ENCODE data around the gene IFNW1. TPM values are rescaled to one million over a fixed set of nuclear protein-coding genes. Genes with fewer than 3 reads are reported as not detected.

The IFNW1 gene
- total and polyA plus RNA-seq, 2 of the 13 experiments (the other 11 are each of a cell fraction or from before 2014, with no cell fraction given): not detected

DNA sequence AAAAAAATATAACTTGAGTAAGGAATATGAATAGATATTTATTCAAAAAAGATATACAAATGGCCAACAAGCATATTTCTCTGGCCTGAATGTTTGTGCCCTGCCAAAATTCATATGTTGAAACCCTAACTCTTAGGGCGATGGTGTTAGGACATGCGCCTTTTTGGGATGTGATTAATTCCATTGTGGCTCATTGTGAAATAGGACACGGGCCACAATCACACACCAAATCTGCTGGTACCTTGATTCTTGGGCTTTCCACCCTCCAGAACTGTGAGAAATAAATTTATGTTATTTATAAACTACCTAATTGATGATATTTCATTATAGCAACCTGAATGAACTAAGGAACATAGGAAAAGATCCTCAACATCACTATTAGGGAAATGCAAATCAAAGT lies 30.5 kb upstream of the IFNW1 start:
- TF ChIP-seq NPAS2 (CRISPR knock-in tag; IDR thresholded peaks at IDR 0.05; ENCODE audit: borderline replicate concordance): no peak
- TF ChIP-seq PCBP1 (IDR thresholded peaks at IDR 0.05; ENCODE audit: borderline replicate concordance, low read depth, low read length): no peak
- no peak for TF ChIP-seq ZNF556 (CRISPR knock-in tag; IDR thresholded peaks at IDR 0.05; ENCODE audit: borderline replicate concordance)
- TF ChIP-seq JARID2 (CRISPR knock-in tag; IDR thresholded peaks at IDR 0.05; ENCODE audit: insufficient replicate concordance): no peak
- TF ChIP-seq STAG1 (CRISPR knock-in tag; IDR thresholded peaks at IDR 0.05): no peak
- TF ChIP-seq ZBTB3 (CRISPR knock-in tag; IDR thresholded peaks at IDR 0.05; ENCODE audit: borderline replicate concordance, low read depth): no peak
- TF ChIP-seq CBFB (CRISPR knock-in tag; IDR thresholded peaks at IDR 0.05): no peak
- no peak for TF ChIP-seq HNRNPK (IDR thresholded peaks at IDR 0.05; ENCODE audit: low read depth, low read length, poor library complexity, severe bottlenecking)
- no peak for TF ChIP-seq NCOR1 (IDR thresholded peaks at IDR 0.05; ENCODE audit: borderline replicate concordance, low read length)
- no peak for TF ChIP-seq MAFK (conservative IDR thresholded peaks at IDR 0.05 in 1 of 2, IDR thresholded peaks at IDR 0.05 in 1 of 2; ENCODE audit: low read length in 2 of 2)
- DNase-seq (ENCODE audit: low spot score) (no peak), ATAC-seq (no peak), FAIRE-seq (no peak)
- 42% methylated on average over 3 of the region's 3 CpGs for WGBS (ENCODE audit: low lambda C conversion rate)
- H3K27me3 ChIP-seq (ENCODE audit: control insufficient read depth in 1 of 2, insufficient read depth in 2 of 2, low read length in 2 of 2): no peaks in the 10 kb centered on the region
- ChIA-PET CTCF (ENCODE audit: low intra/inter-chr PET ratio, low total read pairs) (no interaction called here), POLR2A (no interaction called here)
- no peak overlapping the region for H3K4me3 ChIP-seq (replicated peaks in 1 of 3; ENCODE audit: insufficient read depth in 1 of 3, low read depth in 2 of 3, low read length in 3 of 3)
- H3K9ac ChIP-seq (ENCODE audit: insufficient read depth, low read depth, low read length): no peak overlapping the region
- no TSS peak for BruUV-seq (replicated peaks)
- H4K20me1 ChIP-seq (ENCODE audit: insufficient read depth, low read length): no peaks in the 10 kb centered on the region
- no peaks in the 10 kb centered on the region for H3K4me1 ChIP-seq (ENCODE audit: insufficient read depth, low read length)
- H3K36me3 ChIP-seq (replicated peaks in 1 of 2; ENCODE audit: control insufficient read depth in 1 of 2, insufficient read depth in 2 of 2, low read length in 2 of 2): no peaks in the 10 kb centered on the region
- H3K27ac ChIP-seq (ENCODE audit: extremely low read length, insufficient read depth, low read length): no peak overlapping the region
- no peak overlapping the region for H3K4me2 ChIP-seq (ENCODE audit: low read depth, low read length)
- no peak overlapping the region for H2AFZ ChIP-seq (ENCODE audit: low read length)
- H3K9me3 ChIP-seq (ENCODE audit: low read length): no peaks in the 10 kb centered on the region
- in situ Hi-C loops (cut with HindIII; ENCODE audit: extremely low pct_ligation_motif_present, low pct_unique_long_range_greater_than_20kb): no loop called here
- intact Hi-C loops (cut with micrococcal nuclease; ENCODE audit: unreplicated experiment): no loop called here
- H3K79me2 ChIP-seq (ENCODE audit: insufficient read depth, low read length): no peaks in the 10 kb centered on the region

DNA sequence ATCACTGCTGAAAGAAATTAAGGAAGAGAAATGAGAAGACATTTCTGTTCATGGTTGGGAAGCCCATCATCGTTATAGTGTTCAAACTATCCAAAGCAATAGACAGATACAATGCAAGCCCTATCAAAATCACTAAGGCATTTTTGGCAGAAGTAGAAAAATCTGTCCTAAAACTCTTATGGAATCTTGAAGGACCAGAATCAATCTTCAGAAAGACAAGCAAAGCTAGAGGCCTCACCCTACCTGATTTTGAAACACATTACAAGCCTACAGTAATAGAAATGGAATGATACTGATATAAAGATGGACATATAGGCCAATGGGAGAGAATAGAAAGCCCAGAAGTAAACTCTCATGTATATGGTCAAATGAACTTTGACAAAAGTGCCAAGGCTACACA lies 29.7 kb upstream of the IFNW1 start:
- DNase-seq (ENCODE audit: low spot score) (no peak), ATAC-seq (no peak), FAIRE-seq (no peak)
- Histone ChIP-seq H3K4me3 (replicated peaks in 1 of 3; ENCODE audit: insufficient read depth in 1 of 3, low read depth in 2 of 3, low read length in 3 of 3) (no peak overlapping the region), H2AFZ (ENCODE audit: low read length) (no peak overlapping the region), H3K9me3 (ENCODE audit: low read length) (no peaks in the 10 kb centered on the region), H3K27me3 (ENCODE audit: control insufficient read depth in 1 of 2, insufficient read depth in 2 of 2, low read length in 2 of 2) (no peaks in the 10 kb centered on the region), H3K79me2 (ENCODE audit: insufficient read depth, low read length) (no peaks in the 10 kb centered on the region), H4K20me1 (ENCODE audit: insufficient read depth, low read length) (no peaks in the 10 kb centered on the region), H3K9ac (ENCODE audit: insufficient read depth, low read depth, low read length) (no peak overlapping the region), H3K4me2 (ENCODE audit: low read depth, low read length) (no peak overlapping the region), H3K4me1 (ENCODE audit: insufficient read depth, low read length) (no peaks in the 10 kb centered on the region), H3K27ac (ENCODE audit: extremely low read length, insufficient read depth, low read length) (no peak overlapping the region), H3K36me3 (replicated peaks in 1 of 2; ENCODE audit: control insufficient read depth in 1 of 2, insufficient read depth in 2 of 2, low read length in 2 of 2) (no peaks in the 10 kb centered on the region)
- BruUV-seq (replicated peaks): no TSS peak
- ChIA-PET CTCF (ENCODE audit: low intra/inter-chr PET ratio, low total read pairs) (no interaction called here), POLR2A (no interaction called here)
- in situ Hi-C loops (cut with HindIII; ENCODE audit: extremely low pct_ligation_motif_present, low pct_unique_long_range_greater_than_20kb): no loop called here
- 4% methylated on average over 1 of the region's 1 CpG for WGBS (ENCODE audit: low lambda C conversion rate)
- intact Hi-C loops (cut with micrococcal nuclease; ENCODE audit: unreplicated experiment): no loop called here
- TF ChIP-seq PHF8 (CRISPR knock-in tag; IDR thresholded peaks at IDR 0.05) (no peak), ZNF451 (CRISPR knock-in tag; IDR thresholded peaks at IDR 0.05) (no peak), GABPA (IDR thresholded peaks at IDR 0.05; ENCODE audit: low read depth, low read length) (no peak), GABPA (CRISPR knock-in tag; IDR thresholded peaks at IDR 0.05; ENCODE audit: low read depth) (no peak)
- TF ChIP-seq, protein P1, sequence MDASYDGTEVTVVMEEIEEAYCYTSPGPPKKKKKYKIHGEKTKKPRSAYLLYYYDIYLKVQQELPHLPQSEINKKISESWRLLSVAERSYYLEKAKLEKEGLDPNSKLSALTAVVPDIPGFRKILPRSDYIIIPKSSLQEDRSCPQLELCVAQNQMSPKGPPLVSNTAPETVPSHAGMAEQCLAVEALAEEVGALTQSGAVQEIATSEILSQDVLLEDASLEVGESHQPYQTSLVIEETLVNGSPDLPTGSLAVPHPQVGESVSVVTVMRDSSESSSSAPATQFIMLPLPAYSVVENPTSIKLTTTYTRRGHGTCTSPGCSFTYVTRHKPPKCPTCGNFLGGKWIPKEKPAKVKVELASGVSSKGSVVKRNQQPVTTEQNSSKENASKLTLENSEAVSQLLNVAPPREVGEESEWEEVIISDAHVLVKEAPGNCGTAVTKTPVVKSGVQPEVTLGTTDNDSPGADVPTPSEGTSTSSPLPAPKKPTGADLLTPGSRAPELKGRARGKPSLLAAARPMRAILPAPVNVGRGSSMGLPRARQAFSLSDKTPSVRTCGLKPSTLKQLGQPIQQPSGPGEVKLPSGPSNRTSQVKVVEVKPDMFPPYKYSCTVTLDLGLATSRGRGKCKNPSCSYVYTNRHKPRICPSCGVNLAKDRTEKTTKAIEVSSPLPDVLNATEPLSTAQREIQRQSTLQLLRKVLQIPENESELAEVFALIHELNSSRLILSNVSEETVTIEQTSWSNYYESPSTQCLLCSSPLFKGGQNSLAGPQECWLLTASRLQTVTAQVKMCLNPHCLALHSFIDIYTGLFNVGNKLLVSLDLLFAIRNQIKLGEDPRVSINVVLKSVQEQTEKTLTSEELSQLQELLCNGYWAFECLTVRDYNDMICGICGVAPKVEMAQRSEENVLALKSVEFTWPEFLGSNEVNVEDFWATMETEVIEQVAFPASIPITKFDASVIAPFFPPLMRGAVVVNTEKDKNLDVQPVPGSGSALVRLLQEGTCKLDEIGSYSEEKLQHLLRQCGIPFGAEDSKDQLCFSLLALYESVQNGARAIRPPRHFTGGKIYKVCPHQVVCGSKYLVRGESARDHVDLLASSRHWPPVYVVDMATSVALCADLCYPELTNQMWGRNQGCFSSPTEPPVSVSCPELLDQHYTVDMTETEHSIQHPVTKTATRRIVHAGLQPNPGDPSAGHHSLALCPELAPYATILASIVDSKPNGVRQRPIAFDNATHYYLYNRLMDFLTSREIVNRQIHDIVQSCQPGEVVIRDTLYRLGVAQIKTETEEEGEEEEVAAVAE (CRISPR knock-in tag; IDR thresholded peaks at IDR 0.05; ENCODE audit: borderline replicate concordance): no peak

Data from HepG2 (cell line).